GM19023 (cell line): ENCODE measurements around the gene FRMD4A.
"Not testable (repeated sequence)": the region's sequence is repeated elsewhere in the genome, so short reads cannot be mapped to it uniquely, and the experiment has no call there.

ENCODE experiments used
- ATAC-seq: cut with Tn5 transposase; IDR thresholded peaks from one replicate; pipeline ENCODE4 v1.9.1; 2021; ENCODE audit warnings: mild to moderate bottlenecking, moderate library complexity; ENCODE audit not compliant: unreplicated experiment

FRMD4A gene

DNA sequence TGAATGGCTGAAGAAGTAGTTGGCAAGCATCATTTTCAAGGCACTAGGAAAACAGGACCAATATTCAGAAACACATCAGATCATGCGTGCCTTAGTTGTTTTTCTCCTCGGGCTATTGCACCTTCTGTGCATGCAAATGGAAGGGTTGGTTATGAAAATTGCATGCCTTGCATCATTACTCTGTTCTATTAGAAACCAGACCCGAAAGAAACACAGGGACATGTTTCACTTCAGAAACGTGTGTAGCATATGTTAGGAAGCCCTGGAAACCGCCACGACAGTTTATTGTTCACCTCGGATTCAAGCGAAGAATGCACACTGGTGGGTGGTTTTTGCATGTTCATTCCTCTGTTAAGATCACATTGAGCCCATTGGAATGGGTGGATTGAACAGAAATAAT is 214.7 kb downstream of the FRMD4A start:
- no peak for ATAC-seq

DNA sequence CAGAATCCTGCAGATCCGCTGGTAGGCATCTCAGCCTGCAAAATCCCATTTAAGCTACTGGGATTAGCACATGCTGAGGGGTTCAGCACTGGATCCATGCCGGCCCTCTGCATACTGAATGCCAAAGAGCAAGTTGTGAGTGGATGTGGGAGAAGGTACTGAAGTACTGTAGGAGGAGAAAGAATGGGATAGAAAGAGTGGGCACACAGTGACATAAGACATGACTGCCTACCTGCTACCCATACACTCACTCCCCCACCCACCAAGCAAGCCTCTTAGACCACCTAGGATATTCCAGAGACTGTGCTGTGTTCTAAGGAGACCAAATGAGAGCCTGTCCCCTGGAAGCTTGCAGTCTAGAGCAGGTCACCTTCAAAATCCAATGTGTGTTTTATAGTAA is 215.9 kb downstream of the FRMD4A start:
- no peak for ATAC-seq

DNA sequence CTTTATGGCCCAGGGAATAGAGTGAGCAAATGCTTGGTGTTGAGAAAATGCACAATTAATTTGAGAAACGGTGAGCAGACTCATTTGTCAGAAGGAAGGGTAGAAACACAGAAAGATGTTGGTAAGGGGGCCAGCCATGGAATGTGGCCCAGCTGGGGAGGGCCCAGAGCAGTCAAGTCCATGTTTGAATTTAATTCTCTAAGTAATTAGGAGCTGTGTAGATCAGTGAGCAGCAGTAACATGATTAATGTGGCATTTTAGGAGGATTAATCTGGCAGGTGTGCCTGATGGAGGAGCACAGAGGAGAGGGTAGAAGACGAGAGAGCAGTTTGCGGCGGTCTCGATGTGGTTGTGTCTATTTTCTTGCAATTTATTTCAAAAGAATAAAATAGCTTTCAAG is 218.7 kb downstream of the FRMD4A start:
- no peak for ATAC-seq

DNA sequence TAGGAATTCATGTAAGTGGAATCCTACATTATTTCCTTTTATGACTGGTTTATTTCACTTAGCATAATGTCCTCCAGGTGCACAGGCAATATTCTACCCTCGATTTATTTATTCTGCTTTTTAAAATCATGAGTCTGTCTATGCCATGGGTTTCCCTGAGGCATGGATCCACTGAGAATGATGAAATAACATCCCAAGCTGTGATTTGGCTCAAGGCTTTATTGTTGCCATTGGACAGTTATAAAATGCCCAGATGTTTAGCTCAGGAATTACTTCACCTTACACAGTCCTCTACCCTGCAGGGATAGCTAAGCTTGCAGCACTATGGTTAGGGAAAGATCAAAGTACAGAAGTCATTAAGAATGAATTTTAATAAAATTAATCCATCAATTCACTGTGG is 219.5 kb downstream of the FRMD4A start:
- ATAC-seq: no peak

DNA sequence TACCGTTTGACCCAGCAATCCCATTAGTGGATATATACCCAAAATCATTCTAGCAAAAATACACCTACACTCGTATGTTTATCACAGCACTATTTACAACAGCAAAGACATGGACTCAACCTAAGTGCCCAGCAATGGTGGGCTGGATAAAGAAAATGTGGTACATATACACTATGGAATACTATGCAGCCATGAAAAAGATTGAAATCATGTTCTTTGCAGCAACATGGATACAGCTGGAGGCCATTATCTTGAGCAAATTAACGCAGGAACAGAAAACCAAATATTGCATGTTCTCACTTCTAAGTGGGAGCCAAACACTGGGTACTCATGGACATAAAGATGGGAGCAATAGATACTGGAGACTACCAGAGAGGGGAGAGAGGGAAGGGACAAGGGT is 223.9 kb downstream of the FRMD4A start:
- no peak for ATAC-seq

DNA sequence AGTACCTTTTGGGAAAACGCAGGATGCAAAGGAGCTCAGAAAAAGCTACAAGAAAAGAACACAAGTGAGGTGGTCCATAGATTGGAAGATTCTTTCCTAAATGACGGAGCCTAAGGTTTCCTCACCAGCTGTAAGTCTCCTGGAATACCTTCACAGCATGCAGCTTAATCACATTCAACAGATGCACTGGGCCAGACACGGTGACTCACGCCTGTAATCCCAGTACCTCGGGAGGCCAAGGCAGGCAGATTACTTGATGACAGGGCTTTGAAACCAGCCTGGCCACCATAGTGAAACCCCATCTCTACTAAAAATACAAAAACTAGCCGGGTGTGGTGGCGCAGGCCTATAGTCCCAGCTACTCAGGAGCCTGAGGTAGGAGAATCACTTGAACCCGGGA is 228.7 kb downstream of the FRMD4A start:
- ATAC-seq: no peak

DNA sequence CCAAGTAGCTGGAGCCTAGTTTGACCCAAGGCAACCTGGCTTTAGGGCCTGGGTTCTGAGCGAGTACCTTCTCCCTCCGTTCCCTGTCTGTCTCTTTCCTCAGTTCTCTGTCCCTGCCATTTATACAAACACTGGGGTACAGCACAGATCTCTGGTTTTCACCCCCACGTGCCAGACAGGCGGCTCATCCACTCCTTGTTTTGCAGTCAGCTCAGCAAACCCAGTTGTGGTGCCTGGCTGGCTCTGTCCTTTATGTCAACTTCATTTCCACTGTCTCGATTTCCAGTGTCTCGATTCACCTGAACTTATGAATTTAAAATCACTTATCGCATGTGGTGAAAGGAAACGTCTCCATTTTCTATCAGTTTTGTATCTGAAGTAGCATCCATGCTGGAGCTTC is 230.8 kb downstream of the FRMD4A start:
- no peak for ATAC-seq

DNA sequence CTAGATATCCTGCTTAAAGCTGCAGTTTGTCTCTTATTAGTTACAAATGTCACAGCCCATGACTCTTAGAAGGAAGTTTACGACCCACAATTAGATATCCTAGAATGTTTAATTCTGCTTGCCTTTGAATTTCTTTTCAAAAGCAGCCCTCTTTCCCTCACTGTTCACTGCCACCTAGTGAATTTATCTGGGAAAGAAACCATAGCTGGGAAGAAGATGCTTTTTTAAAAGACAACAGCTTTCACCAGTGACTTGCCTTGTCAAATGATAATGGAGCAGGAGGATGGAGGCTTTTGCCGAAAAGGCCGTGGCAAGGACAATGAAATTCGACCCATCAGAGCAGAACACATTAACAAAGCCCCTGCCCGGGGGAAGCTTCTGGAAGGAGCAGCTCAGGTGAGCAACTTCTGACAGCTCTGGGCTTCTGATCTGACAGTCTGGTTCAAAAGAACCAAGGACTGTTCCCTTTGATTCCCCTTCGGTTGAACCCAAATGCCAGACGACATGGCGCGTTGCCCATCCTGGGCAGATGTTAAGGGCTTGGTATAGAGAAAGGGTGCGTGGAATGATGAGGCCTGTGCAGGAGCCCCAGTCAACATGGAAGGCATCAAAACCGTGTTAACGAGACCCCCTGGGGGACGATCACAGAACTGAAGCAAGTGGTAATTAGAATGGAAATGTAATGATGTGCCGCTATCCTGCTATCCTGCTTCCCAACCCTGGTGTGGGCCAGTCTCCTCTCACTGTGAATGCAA is 236.8 kb downstream of the FRMD4A start:
- ATAC-seq: no peak

DNA sequence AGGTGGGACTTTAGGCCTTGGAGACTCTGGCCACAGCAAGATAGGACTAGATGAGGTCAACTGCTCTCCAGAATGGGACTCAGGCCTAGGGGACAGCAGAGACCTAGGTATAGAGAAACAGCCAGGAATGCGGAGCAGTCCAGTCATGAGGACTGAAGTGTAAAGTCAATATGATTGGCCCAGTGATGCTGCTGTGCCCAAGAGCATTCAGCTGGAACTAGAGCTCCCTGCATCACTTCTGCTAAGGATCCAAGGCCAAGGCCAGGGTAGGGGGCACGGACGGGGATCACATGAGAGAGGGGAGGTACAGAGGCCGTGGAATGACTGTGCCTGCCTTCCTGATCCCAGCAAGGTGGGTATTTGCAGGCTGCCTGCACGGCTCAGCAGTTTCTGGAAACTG is 237.9 kb downstream of the FRMD4A start:
- no peak for ATAC-seq

DNA sequence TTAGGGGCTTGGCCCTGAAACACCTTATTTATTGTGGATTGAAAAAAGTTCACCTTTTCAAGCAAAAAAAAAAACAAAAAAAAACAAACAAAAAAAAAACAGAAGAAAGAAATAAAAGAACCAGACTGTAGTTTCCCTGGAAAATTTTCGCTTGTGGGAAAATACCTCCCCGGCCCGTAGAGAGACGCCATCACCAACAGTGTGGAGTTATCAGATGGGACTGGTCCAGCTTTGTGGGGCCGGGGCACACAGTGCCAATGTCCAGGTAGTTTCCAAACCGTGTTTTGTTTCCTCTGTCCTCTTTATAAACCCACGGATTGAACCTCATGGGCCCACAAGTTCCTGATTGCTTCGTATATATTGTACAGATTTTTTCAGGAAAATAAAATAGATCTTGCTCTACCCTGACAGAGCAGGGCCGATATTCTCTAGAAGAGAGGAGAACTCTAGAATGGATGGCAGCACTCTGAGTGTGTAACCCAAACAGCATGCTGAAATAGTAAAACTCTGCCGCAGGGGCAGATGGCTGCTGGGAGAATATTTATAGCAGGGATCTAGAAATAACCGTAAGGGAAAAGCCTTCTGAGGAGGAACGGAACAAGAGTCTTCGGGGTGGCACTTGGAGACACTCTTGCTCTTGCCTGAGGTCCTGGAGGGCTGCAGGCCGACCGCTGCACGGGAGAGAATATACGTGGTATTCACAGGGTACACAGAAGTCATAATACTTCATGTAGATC is 241.0 kb downstream of the FRMD4A start:
- ATAC-seq: no peak

DNA sequence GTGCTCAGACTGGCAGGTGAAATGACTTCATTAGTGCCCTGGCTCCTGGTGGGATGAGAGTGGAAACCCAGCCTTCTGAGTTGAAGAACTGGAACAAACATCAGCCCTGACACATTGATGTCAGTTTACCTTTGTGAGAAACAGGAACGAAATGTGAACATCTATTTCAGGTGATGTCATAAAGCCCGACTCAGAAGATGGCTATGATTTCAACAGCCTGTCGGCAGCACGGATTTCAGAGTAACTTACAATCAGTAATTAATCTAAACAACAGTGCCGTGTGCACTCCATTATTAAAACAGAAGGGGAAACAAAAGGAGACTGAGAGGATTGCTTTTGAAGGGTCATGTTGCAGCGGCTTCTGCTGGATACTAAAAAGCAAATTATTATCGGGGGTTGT is 243.2 kb downstream of the FRMD4A start:
- ATAC-seq: no peak

DNA sequence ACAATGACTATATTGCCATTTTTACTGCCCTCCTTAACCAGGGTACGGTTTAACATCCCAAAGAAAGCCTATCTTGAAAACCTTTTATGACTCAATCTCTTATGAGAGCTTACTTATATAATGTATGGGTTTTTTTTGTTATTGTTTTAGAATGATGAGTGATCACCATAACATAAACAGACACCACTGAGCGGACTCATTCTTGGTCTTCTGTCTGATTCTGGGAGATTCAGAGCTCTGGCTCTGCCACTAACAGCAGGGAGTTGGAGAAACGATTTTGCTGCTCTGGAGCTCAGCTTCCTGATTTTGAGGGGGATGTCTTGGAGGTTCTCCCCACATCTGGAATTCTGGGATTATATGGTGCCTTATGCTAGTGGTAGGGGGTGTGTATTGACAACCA is 244.1 kb downstream of the FRMD4A start:
- ATAC-seq: no peak

DNA sequence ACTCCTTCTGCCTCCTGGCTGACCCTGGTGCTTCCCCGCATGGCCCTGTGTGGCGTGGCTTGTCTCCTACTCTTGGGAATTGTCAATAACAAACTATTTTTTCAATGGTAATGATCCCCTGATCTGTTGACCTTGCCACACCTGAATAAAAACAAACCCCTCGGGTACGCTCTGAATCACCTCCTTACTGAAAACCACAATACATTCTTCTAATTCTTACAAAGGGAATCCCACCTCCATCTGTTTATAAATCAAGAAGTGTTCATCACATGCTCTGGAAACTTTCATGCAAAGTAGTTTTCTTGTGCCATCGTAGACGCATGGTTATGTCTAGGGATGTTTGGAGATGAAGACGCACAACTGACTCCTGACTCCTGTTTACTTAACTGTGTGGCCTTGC is 245.8 kb downstream of the FRMD4A start:
- no peak for ATAC-seq

DNA sequence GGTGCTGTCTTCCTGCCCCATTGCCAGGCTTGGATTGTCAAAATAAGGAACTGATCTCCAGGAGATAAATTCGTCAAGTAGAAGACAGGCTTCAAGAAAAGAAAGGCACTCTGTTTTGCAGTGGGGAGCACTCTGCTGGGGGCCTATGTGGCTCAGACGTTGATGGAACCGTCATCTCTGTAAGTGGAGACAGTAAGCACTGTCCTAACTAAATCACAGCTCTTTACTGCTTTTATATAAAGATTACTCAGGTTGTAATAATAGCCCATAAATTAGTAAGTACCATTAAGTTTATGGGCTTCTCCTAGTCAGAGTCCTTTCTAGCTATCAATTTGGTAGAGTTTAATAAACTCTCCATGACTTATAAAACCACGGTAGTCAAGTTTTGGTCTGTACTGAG is 249.9 kb downstream of the FRMD4A start:
- no peak for ATAC-seq

DNA sequence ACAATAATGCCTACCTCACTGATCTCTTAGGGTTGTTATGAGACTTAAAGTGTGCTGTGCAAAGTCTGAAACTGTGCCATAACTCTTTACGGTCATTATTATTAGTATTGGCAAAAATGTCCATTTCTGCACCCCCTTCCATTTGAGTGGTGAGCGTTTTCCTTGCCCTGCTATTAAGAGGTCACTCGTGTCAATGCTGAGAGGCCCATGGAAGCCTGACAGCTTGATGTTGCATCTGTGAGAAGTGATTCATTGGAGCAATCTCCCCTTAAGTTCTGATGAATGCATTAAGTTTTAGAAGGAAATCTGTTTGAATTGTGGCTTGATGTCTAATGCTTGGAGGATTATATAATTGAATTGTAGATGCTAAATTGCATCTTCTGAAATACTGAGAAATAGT is 253.3 kb downstream of the FRMD4A start:
- no peak for ATAC-seq

DNA sequence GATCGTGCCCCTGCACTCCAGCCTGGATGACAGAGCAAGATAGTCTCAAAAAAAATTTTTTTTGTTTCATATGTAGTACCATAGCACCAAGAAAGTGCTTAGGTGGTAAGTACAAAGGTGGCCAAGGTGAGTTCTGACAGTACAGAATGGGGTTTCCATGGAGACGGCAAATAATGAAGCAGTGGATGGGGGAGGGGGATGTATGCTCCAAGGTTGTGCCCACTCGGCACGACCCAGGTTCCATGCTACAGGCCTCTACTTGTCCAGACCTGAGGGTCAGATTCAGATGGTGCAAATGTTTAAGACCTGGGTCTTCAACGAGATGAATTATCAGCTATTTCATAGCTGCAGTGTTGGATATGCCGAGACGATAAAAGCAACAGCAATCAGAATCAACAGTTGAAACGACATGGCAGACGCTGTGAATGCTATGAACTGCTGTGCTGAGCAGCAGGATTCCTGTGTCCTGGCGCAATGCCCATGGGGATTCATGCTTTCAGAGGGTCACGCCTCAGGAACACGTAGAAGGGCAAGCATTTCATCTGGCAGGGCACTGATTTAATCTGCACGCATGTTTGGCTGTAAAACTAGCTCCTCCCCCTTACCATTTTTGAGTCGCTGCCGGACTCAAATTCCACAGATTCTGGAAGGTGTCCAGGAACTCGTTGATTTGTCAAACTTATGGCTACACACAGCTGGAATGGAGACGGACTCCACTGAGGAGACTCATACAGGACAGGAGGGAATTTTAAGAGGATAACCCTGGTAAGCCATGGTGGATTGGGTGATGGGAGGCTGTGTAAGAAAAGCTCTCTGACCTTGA is 256.5 kb downstream of the FRMD4A start:
- ATAC-seq: no peak

DNA sequence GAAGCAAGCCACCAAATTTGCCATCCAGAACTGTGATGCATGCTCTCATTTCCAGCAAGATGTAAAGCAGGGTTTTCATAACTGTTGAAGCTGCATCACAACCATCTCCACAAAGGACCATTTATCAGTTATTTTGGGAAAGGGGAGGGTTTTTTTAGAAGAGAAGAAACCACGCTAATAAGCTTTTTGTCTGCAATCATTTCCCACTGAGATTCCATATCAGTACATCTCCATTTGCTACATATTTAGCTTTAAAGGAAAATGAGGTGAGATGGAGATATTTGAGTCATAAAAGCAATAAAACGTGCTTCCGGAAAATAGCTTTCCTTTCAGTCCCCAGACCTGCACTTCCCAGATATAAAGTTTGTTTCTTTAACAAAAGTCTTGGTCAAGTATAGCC is 258.2 kb downstream of the FRMD4A start:
- ATAC-seq: no peak

DNA sequence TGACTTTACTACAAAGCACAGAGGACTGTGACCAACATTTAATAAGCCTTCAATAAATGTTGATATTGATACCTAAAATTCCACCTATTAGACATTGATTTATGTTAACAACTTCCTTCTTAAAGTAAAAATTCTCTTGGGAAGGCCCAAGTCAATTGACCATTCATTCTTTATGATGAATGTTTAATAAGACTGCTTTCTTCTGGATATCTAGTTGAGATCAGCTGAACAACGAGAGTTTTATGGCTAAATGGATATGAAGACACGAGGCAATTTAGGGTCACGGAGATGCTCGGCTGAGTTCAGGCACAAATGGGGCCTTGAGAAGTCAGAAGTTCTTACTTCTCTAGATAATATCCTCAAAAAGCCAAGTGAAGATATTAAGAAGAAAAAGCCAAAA is 258.8 kb downstream of the FRMD4A start:
- ATAC-seq: no peak

DNA sequence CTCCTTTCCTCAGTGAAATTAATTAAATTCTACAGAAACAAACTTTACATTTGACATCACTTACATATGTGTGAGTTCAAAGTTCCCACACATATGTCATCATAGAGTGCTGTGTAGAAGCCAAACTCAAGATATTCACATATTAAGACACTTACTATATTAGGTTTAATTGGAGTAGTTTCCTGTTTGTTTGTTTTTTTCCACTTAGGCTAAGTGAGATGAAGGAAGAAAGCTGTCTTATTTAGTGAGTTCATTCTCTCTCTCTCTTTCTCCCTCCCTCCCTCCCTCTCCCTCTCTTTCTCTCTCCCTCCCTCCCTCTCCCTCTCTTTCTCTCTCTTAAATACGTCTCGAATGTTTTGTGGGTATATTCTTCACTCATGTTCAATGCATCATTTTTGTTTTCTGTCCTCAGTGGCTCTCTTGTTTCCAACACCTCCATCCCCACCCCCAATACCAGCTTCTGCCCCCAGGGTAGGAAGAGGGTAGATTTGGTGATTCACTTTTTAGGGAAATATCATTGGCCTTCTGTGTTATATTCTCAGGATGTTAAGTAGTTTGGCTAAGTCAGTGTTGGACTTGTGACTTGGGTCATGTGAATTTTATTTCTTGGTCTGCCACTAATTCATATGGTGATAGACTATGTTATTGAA is 262.0 kb downstream of the FRMD4A start:
- ATAC-seq: no peak

DNA sequence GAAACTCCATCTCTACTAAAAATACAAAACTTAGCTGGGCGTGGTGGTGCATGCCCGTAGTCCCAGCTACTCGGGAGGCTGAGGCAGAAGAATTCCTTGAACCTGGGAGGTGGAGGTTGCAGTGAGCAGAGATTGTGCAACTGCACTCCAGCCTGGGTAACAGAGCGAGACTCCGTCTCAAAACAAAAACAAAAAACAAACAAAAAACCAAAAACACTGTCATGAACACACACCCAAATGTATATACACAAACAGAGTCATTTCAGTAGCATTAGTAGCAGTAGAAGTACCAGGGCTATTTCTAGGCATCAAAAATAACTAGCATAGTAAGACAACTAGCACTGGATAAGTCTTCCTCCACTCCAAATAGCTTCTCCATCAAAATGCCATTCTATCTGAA is 263.1 kb downstream of the FRMD4A start:
- not testable (repeated sequence) for ATAC-seq

DNA sequence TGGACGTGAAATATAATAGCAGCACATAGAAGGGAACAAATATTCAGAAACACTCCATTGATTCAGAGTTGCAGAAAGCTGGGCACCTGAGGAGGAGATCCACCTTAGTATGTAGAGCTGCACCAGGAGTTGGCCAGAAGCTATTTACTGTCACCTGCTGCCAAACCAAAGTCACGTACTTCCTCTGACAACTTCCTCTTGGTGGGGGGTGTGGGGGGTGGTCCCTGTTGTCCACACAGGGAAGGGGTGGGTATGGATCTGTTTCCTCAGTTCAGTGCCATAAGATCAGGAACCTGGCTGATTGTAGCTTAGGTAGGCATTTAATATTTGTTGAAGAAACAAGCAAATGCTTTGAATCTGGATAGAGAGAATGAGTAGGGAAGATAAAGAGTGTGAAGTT is 264.6 kb downstream of the FRMD4A start:
- no peak for ATAC-seq
